Dedifferentiated amniotic fluid mesenchymal stem cell (primary cell): Measurements from ENCODE around the gene P2RY13.

Experiments used
- DNase-seq: peaks from one replicate; pipeline ENCODE4 v3.0.0-alpha.2; 2016; ENCODE audit errors: extremely low spot score

Gene P2RY13

DNA sequence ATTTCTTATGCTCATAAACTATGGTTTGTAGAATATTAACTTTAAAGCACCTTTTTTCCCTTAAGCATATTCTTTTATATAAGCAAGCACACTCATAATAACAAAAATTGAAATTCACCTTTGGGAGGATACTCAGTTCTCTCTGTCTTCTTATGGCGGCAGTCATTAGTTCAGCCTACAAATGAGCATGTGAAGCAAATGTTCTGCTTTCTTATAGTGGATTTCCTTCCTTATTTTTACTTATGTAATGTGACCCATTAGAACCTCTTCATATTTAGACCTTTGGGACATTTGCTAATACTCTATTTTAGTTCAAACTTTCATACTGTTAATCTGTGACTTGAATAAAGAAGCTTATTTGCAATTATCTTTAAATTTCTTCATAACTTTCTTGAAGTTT, at the start of gene P2RY13:
Gene P2RY13 (minus strand): TSS at position 187 of the 400 bp plus-strand sequence. CDS start 21 bp downstream, at position 166.
- DNase-seq, result no peak

DNA sequence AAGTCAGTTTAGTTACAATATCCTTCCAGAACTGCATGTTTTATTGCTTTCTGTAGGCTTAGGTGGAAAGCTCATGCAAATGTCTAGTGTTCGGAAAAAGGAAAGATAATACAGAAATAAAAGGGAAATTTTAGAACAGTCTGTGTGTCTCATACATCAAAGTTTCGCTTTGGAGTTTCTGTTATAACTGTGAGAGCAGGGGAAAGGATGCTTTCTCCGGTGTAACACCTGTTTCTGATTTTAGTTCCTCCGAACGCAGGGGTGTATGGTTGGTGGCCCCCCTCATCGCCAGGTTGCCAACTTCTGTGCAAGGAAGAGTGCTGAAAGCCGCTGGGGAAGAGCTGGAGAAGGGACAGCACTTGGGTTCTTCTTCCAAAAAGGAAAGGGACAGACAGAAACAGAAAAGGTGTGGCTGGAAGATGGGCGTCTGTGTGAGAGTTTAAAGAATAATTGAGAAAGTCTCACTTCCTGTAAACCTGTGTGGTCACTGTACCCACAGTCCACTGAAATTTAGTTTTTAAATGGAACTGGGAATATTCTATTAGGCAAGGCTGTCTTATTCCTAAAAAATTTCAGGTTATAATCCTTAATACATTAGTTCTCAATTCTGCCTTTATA, 48.5 kb upstream of the P2RY13 start:
- DNase-seq, result no peak

- no peak for DNase-seq
Observed at GRCh38 chr3:151372063-151372820, 42.9 kb upstream of the P2RY13 start.

DNA sequence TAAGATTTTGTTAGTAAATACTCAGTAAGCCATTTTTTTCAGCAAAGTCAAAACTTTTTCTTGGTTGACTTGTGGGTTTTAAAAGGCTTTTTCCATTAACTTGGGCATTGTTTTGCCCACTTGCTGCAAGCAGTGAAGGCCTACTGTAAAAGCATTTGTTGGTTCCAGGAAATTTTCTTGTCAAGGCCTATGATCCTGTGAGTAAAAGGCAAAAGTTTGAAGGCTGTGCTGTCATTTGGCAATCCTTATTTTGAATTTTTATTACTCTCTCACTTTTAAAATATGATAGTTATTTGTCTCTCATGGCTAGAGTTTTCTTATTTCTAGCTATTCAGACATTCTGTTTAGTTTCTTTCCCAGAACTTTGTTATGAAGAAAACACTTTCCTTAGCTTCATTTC, 42.2 kb upstream of the P2RY13 start:
- DNase-seq, result no peak

DNA sequence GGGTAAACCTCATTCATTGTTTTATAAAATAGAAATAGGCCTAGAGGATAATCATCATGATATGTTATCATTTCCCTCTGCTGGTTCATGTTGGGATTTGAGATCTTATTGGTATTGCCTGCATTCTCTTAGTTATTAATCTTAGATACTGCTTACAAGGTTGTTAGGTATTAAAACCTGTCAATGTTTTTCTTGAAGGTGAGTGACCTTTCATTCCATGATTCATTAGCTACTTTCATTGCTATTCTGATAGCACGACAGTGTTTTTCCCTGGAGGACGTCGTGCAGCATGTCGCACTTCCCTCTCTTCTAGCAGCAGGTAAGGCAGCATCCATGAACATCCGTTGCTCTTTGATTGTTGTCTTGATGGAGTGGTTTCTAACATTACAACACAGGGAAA, 38.1 kb upstream of the P2RY13 start:
- no peak for DNase-seq

- no peak for DNase-seq
Observed at GRCh38 chr3:151366993-151367392, 37.6 kb upstream of the P2RY13 start.

DNA sequence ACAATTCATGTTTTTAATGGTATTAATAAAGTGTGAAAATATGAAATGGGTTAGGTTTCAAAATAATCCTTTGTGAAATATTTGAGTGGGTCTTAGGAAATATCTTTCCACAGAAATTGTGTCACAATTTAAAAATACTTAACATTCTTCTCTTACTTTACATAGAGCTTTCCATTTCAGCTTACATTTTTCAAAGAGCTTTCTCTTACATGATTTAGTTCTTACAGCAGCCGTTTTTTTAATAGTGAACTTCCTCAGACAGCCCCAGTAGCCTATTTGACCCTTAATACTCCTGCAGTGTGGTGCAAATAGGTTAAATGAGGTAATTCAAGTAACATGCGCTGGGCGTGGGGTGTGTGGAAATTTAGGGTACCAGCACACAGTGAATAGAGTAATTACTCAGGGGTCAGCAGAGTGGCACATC, 33.4 kb upstream of the P2RY13 start:
- no peak for DNase-seq

GRCh38 chr3:151357463-151357850, 28.1 kb upstream of the P2RY13 start:
- DNase-seq, result no peak

GRCh38 chr3:151356794-151357462, 27.6 kb upstream of the P2RY13 start:
- DNase-seq, result no peak

DNA sequence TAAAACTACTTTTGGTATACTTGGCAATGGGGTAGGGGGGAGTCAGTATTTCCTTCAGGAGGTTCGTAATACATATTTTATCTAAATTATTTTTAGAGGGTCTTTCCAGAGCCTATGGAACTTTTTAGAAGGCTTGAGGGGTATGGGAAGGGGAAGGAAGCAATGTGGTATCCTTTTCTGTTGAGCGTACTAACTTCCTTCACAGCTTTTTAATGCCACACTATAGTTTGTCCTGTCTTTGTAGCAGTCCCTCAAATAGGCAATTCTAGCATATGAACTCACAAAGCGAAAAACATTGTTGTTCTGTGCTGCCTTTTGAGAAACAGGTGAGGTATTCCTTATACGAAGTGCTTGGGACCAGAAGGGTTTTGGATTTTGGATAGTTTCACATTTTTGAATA, 22.3 kb upstream of the P2RY13 start:
- no peak for DNase-seq

GRCh38 chr3:151351219-151351618, 21.9 kb upstream of the P2RY13 start:
- DNase-seq, result no peak

GRCh38 chr3:151350656-151351055, 21.3 kb upstream of the P2RY13 start:
- no peak for DNase-seq

DNA sequence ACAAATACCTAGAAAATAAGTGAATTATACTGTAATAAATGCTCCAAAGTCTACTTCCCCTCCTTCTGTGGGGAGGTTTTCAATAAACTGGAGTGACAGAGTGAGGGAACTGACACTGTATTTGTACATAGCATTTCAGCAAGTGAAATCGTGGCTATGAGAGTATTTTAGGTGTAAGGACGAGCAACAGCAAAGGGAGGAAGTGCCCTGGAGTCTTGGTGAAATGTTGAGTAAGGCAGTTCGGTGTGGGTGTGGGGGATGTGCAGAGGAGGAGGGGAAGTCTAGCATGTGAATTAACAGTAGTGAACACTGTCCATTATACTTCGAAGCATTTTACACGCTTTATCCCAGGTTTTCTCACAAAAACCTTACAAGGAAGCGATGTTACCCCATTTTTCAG, 18.1 kb upstream of the P2RY13 start:
- DNase-seq, result no peak

GRCh38 chr3:151346292-151346691, 16.9 kb upstream of the P2RY13 start:
- DNase-seq, result no peak

DNA sequence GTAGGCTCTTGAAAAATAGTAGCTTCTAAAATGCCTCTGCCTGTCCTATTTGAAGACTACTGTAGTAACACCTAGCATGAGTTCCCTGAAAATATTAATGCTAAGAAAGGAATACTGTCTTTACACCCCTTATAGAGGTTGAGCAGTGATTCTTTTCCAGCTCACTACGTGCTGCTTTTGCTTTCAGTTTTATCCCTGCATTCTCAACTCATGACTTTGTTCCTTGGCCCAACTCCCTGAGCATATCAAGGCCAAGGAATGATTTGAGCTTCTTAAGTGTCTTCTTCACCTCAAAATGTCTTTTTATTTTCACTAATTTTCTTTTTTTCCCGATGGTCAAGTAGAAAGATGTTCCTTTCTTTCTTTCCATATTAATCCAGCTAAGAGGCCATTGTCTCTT, 16.5 kb upstream of the P2RY13 start:
- DNase-seq, result peak; percentile 73

DNA sequence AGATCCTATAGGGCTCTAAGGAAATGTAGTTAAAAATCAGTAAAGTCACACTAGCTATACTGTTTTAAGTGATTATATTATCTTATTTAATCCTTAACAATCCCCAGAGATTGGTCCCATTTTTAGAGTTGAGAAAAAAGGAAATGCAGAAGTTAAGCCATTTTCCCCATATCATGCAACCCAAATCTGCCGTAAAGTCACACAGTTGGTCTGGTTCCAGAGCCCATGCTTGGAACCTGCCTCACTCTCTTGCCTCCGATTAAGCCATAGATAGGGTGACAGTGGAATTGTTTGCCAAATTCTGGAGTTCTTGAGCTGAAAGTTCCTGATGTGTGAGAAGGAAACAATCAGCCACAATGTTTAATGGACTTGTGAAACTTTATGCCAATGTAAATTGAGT, 2.3 kb upstream of the P2RY13 start:
- no peak for DNase-seq

GRCh38 chr3:151330899-151331298, 1.6 kb upstream of the P2RY13 start:
- no peak for DNase-seq

- DNase-seq, result no peak
Observed at GRCh38 chr3:151330379-151330778, 1.0 kb upstream of the P2RY13 start.

- no peak for DNase-seq
Observed at GRCh38 chr3:151328298-151328995, 902 bp downstream of the P2RY13 start.

- DNase-seq, result peak; percentile 43
Observed at GRCh38 chr3:151327571-151328198, 1.7 kb downstream of the P2RY13 start.

DNA sequence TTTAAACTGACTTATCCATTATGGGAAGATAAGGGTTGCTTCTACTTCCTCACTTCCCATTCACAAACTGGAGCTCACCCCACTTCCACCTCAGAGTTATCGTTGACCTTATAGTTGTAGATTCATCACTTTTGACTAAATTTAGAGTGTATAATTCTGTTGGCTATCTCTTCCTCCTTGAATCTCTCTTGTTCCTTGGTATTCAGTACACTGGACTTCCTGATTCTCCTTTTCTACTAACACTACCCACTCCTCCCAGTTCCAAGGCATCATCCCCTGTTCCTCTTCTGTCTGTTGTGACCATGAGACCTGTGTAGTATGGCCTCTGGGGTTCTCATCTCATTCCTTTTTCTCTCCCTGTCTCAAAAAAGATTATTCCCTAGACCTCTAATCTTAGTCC, 6.8 kb downstream of the P2RY13 start:
- DNase-seq, result no peak

- DNase-seq, result no peak
Observed at GRCh38 chr3:151321526-151321925, 7.8 kb downstream of the P2RY13 start.
